Mucosa of rectum (tissue), 2 donors: Measurements from ENCODE around the gene KCNJ9.

Experiments used
- H3K27ac ChIP-seq, 2 donors: one replicate each; pipeline ENCODE4 v1.7.0; 2013; ENCODE audit warnings: inconsistent platforms in 2 of 2, low read depth in 2 of 2, low read length in 2 of 2
- H3K27me3 ChIP-seq, 2 donors: one replicate each; pipeline ENCODE4 v1.7.0; 2013; ENCODE audit warnings: low read length in 2 of 2; ENCODE audit not compliant: control insufficient read depth in 2 of 2, insufficient read depth in 2 of 2
- H3K36me3 ChIP-seq, 2 donors: one replicate each; pipeline ENCODE4 v1.7.0; 2013; ENCODE audit warnings: low read length in 2 of 2; ENCODE audit not compliant: control insufficient read depth in 2 of 2, insufficient read depth in 2 of 2
- H3K4me1 ChIP-seq, 2 donors: one replicate each; pipeline ENCODE4 v1.7.0; 2013; ENCODE audit warnings: low read length in 2 of 2, mild to moderate bottlenecking in 1 of 2; ENCODE audit not compliant: control insufficient read depth in 2 of 2, insufficient read depth in 2 of 2
- H3K4me3 ChIP-seq, 2 donors: one replicate each; pipeline ENCODE4 v1.7.0; 2013; ENCODE audit warnings: low read length in 2 of 2
- H3K9ac ChIP-seq, 2 donors: one replicate each; pipeline ENCODE4 v1.7.0; 2013; ENCODE audit warnings: low read length in 2 of 2, low read depth in 1 of 2, mild to moderate bottlenecking in 1 of 2
- H3K9me3 ChIP-seq, 2 donors: one replicate each; pipeline ENCODE4 v1.7.0; 2013; ENCODE audit warnings: low read length in 2 of 2; ENCODE audit not compliant: control insufficient read depth in 2 of 2
- donor health status: healthy.
- donor health status: Normal muscosa, but diverticular disease.

KCNJ9 gene

DNA sequence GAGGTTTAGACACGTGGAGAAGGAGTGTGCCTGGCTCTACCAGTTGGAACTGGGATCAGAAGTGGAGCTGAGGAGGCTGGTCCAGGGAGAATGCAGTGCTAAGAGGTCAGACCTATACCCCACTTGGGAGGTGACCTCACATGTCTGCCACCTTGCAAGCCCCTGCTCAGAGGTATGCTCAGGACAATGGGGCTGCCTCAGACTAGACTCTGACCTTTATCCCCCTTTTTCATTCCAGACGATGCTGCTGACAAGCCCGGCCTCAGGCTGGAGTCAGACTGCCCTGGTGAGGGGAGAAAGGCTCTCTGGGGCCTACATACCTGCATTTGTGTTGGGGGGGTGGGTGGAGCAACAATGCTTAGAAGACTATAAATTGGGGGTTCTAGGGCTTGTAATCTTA lies 16.6 kb upstream of the KCNJ9 start:
- Histone ChIP-seq H3K4me3 (no peak overlapping the region), H3K9me3 (no peaks in the 10 kb centered on the region), H3K9ac (no peak overlapping the region), H3K4me1 (no peaks in the 10 kb centered on the region), H3K36me3 (no peaks in the 10 kb centered on the region), H3K27ac (no peak overlapping the region), H3K27me3 (peaks cover 3 to 4% of the 10 kb centered on the region in 2 donors)

DNA sequence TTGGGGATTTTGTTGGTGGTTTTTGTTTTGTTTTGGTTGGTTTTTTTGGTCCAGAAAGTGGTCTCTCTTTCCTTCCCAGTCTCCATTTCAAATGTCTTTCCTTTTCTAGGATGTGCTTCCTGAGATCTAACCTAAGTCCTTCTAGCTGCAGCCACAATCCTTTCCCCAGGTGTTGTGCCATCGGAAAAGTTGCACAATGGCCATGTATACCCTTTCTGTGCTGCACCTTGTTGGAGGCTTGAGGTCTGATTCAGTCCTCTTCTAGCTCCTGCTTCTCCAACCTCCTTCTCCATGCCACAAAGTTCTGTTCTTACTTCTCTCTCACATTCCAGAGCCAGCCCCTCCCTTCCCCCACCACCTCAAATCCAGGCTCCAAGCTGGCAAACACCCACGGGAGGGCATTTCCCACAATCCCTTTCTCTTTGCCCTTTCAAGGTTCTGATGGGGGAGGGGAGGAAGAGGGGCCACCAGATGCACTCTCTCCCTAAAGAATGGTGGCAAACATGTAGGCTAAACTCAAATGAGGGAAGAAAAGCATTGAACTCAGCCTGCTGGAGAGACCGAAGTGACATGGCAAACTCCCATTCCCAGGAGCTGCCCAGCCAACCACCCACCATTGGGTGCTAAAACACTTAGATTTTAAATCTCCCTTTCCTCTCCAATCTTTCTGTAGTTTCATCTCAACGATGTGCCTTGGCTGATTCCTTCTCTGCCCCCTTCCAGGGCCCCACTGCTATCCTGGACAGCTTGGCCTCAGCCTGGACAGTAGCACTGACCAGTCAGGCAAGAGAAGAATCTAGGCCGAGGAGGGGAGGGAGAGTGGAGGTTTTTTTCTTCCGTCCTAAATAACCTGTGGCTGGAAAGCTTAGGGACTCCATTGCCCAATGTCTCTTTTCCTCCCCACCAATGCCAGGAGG lies 14.3 kb upstream of the KCNJ9 start:
- Histone ChIP-seq H3K4me1 (peaks cover 5 to 7% of the 10 kb centered on the region in 2 donors), H3K27me3 (peaks cover 8 to 11% of the 10 kb centered on the region in 2 donors), H3K4me3 (no peak overlapping the region), H3K9ac (no peak overlapping the region), H3K36me3 (no peaks in the 10 kb centered on the region), H3K9me3 (no peaks in the 10 kb centered on the region), H3K27ac (no peak overlapping the region)

DNA sequence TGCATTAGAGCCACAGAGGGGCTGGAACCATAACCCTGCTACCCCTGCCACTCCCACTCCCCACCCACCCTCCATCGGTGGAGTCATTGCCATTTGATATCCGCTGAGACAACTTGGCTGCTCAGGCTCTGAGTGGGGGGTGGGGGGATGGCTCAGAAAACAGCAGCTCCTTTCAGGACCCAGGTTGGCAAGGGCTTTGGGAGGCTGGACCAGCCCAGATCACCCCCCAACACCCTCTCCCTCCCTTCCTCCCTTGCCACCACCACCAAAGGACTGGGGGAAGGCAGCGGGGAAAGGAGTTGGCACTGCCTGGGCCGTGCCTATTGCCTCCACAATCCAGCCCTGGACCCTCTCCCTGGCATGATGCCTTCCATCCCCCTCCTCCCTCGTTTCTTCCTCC lies 13.1 kb upstream of the KCNJ9 start:
- H3K36me3 ChIP-seq, result no peaks in the 10 kb centered on the region
- H3K4me3 ChIP-seq, result no peak overlapping the region
- H3K9ac ChIP-seq, result no peak overlapping the region
- peaks cover 5 to 7% of the 10 kb centered on the region in 2 donors for H3K4me1 ChIP-seq
- H3K27ac ChIP-seq, result no peak overlapping the region
- peaks cover 6 to 8% of the 10 kb centered on the region in 2 donors for H3K27me3 ChIP-seq
- no peaks in the 10 kb centered on the region for H3K9me3 ChIP-seq

DNA sequence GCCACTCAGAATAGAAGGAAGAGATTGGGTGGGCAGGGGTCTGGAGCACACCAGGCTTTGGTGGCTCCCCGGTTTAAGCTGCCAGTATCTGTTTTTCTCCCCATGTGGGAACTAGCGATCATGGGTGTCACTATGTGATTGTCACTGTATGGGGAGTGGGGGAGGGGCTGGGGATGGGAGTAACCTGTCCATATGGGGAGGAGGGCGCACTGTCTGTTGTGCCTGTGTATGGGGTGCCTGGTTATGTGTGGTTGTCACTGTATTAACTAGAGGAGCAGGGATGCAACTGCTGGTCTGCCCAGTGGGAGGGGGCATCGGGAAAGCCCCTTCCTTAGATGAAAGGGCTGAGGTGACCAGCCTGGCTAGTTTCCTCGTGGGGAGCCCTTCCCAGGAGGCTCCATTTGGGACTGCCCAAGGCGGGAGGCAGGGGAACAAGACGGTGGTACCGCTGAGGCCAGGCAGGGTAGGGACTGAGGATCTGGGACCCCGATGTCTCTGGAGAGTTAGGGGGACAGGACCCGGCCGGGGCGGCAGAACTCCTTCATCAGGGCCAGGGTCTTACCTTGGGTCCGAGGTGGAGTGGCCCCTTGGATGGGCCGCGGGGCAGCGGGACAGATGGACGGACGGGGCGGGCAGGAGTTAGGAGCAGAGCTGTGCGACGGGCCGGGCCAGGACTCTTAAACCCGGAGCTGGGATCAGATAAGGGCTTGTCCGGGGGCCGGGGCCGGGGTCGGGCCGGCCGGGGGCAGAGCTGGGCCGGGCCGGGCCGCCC lies 11.7 kb upstream of the KCNJ9 start, which contains the start of gene KCNJ10:
Gene KCNJ10, minus strand, starts transcription at position 701 of the 772 bp plus-strand sequence. CDS start 27,628 bp downstream, outside the sequence.
- Histone ChIP-seq H3K36me3 (no peaks in the 10 kb centered on the region), H3K27me3 (peaks cover 6 to 8% of the 10 kb centered on the region in 2 donors), H3K4me3 (peak within 1 kb of the TSS; percentile 69 to 76), H3K9ac (peak within 1 kb of the TSS; percentile 6 to 14), H3K9me3 (no peaks in the 10 kb centered on the region), H3K27ac (peak within 1 kb of the TSS in 1 of 2 donors; percentile 4), H3K4me1 (peaks cover 5 to 7% of the 10 kb centered on the region in 2 donors)

DNA sequence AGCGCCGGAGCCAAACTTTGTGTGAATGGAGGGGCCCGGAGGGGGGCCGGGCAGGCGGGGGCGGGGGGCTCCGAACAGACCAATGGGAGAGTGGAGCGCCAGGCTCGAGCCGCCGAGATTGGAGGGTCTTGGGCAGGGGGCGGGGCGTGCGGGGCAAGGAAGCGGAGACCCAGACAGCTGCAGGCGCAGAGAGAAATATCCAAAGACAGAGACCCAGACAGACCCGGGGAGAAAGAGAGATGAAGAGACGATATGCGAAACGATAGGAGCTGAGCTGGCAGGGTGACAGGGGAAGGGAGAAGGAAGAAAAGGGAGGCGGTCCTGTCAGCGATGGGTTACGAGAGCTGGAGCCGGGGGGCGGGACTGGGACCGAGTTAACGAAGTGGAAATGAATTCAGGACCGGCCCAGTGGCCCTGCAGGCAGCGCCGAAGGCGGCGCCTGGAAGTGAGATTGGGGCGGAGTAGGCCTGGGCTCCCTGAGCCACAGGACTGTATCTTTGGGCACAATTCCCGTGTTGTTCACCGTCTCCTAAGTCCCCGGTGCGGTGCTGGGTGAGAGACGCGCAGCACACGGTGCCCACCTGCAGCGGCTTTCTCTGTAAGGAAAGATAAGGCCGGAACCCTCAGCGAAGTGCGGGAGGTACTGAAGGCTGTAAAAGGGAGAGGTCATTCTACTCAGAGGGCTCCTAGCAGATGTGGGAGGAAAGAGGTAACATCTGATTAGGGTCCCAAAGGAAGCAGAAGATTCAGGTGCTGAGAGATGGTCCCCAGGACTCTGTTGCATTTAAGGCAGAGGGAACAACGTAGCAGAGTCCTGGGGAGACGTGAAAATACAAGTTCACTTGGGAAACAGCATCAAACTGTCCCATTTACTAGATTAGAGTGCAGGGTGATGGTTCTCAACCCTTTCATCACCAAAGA lies 10.8 kb upstream of the KCNJ9 start:
- Histone ChIP-seq H3K27ac (peak overlapping the region in 1 of 2 donors; percentile 4), H3K27me3 (peaks cover 6 to 8% of the 10 kb centered on the region in 2 donors), H3K9me3 (no peaks in the 10 kb centered on the region), H3K36me3 (no peaks in the 10 kb centered on the region), H3K9ac (peak overlapping the region; percentile 6 to 14), H3K4me1 (peaks cover 5 to 7% of the 10 kb centered on the region in 2 donors), H3K4me3 (peak overlapping the region; percentile 69 to 76)

DNA sequence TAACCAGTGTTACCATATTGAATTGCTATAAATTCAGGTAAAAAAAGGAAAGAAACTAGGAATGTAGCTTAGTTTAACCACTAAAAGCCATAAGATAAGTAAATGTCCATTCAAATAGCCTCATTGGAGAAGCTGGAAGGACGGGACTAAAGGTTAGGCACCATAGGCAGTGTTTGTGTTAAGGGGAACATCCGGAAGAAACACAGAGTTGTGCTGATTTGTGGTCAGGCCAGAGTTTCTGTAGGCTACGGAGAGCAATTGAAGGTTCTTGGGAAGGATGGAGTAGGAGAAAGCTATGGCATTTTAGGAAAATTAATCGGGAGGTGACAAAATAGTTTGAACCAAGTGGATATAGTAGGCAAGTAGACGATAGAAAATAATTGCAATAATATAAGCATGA lies 10.0 kb upstream of the KCNJ9 start:
- Histone ChIP-seq H3K36me3 (no peaks in the 10 kb centered on the region), H3K4me1 (peaks cover 5 to 7% of the 10 kb centered on the region in 2 donors), H3K4me3 (no peak overlapping the region), H3K27me3 (peaks cover 6 to 8% of the 10 kb centered on the region in 2 donors), H3K9ac (no peak overlapping the region), H3K9me3 (no peaks in the 10 kb centered on the region), H3K27ac (no peak overlapping the region)

DNA sequence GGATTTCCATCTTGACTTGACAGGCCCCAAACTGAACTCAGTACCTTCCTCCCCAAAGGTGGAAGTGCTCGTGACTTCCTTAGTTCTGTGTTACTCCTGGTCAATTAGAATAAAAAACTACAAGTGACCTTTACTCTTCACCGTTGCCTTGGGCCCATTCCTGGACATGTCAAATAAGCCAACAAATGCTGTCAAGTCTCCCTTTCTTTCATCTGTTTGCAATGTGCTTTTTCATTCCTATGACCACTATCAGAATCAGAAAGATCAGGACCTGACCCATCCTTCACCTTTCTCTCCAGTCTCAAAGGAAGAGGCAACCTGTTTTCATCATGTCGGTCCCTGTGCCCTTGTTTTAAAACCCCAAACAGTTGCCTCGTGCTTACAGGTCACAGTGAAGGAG lies 6.5 kb upstream of the KCNJ9 start:
- Histone ChIP-seq H3K27me3 (peaks cover 9 to 11% of the 10 kb centered on the region in 2 donors), H3K9me3 (no peaks in the 10 kb centered on the region), H3K9ac (no peak overlapping the region), H3K36me3 (no peaks in the 10 kb centered on the region), H3K27ac (no peak overlapping the region), H3K4me3 (no peak overlapping the region), H3K4me1 (peaks cover 5 to 7% of the 10 kb centered on the region in 2 donors)

DNA sequence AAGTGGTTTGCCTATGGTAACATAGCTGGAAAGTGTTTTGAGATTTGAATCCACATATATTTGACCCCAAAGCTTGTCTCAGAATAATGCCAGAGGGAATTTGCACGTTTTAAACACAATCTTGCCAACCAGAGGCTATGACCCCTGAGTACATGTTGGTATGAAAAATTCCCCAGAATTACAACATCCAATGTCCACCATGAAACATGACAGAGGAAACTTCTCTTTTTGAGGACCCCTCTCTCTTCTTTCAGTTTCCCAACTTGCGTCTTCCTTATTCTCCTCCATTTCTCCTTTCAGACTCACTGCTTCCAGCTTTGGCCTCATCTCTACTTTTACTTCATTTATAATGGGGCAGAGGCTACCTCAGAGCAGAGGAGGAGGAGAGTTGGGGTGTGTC lies 5.5 kb upstream of the KCNJ9 start:
- Histone ChIP-seq H3K9me3 (no peaks in the 10 kb centered on the region), H3K9ac (no peak overlapping the region), H3K4me1 (peaks cover 2% of the 10 kb centered on the region in 2 donors), H3K4me3 (no peak overlapping the region), H3K27me3 (peaks cover 13 to 20% of the 10 kb centered on the region in 2 donors), H3K27ac (no peak overlapping the region), H3K36me3 (no peaks in the 10 kb centered on the region)

DNA sequence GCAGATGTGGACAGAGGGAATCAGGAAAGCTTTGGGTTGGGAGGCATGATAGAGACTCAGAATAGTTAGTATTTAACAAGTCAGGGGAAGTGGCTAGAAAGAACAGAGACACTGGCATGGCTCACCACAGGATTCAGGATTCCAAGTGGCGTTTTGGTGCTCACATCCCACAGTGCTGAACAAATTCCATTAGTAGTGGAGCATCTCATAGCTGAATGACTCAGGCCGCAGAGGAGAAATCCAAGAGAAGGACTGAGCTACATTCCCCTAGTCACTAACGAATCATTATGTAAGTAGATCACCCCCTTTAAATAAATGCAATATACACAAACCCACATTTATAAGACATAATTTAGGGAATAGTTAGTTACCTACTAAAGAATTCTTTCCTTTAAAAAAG lies 5.0 kb upstream of the KCNJ9 start:
- Histone ChIP-seq H3K9ac (no peak overlapping the region), H3K4me3 (no peak overlapping the region), H3K4me1 (no peaks in the 10 kb centered on the region), H3K27ac (no peak overlapping the region), H3K36me3 (no peaks in the 10 kb centered on the region), H3K9me3 (no peaks in the 10 kb centered on the region), H3K27me3 (peaks cover 17 to 21% of the 10 kb centered on the region in 2 donors)
